ENCODE results near the gene AMOTL1.
A peak's percentile ranks its signal among the peaks of the same experiment; 100 is the strongest.

AMOTL1 gene

DNA sequence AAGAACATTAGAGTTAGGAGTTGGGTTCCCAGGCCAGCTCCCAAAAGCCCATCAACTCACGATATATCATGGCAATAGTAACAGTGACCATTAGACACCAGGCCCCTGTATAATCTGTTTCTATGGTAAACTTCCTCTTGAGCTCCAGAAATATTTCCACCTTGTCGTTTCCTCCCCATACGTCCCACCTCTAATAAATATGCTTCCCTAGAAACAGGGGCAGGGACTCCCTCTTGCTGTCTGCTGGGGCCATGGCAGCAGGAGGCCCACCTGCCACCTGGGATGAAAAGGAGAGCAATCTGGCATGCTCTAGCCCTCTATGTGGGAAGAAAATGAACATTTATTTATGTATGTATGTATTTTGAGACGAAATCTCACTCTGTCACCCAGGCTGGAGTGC, 32.2 kb upstream of the AMOTL1 start:
- no peaks in the 10 kb centered on the region for H3K9me3 ChIP-seq (ENCODE audit: control extremely low read depth in 1 of 5, control insufficient read depth in 4 of 5, insufficient read depth in 2 of 5, low read depth in 1 of 5, low read length in 4 of 5)
- no peak overlapping the region for H3K4me3 ChIP-seq (ENCODE audit: control insufficient read depth in 1 of 7, extremely low read depth in 1 of 7, insufficient read depth in 4 of 7, low read depth in 2 of 7, low read length in 6 of 7)
- ChIA-PET CTCF (interaction anchor here (1.7 to 2.0 kb wide), 3 partner anchors 13 to 113 kb away, joined by 4 to 6 read pairs (median 5); no protein-coding TSS in a partner anchor), POLR2A (no interaction called here)
- DNase-seq = no peak
- H3K4me1 ChIP-seq (ENCODE audit: control extremely low read depth in 1 of 4, control insufficient read depth in 4 of 4, insufficient read depth in 4 of 4, low read length in 3 of 4) = peaks cover 0 to 22% (median 20%) of the 10 kb centered on the region in 4 experiments
- no peak overlapping the region for H3K27ac ChIP-seq (ENCODE audit: insufficient read depth in 1 of 2, low read depth in 1 of 2, low read length in 2 of 2, poor library complexity in 1 of 2, severe bottlenecking in 2 of 2)
- 87% methylated on average over 3 of the region's 4 CpGs for WGBS (ENCODE audit: insufficient coverage)
- no peaks in the 10 kb centered on the region for H3K36me3 ChIP-seq (ENCODE audit: control insufficient read depth in 4 of 4, insufficient read depth in 4 of 4, low read length in 3 of 4)
- H3K27me3 ChIP-seq (replicated peaks in 2 of 5; ENCODE audit: control insufficient read depth in 4 of 5, insufficient read depth in 5 of 5, low read length in 4 of 5) = peaks cover 0 to 23% (median 15%) of the 10 kb centered on the region in 5 experiments

DNA sequence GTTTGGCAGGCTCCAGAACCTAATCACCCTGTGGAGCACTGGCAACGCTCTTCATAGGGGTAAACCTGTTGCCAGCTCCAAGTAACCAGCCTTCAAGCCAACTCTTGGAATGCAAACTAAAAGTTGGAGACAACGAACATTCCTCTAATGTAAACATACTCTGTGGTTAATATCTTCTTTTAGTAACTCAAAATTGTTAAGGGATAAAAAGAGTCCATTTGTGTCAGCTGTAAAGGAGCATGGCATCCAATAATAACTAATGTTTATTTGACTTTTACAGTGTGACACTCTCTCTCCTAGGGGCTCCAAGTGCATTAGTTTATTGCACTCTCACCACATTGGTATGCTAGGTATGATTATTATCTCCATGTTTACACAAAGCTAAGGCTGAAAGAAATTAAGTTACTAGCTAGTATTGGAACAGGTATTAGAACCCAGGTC, 31.0 kb upstream of the AMOTL1 start:
- no peak overlapping the region for H3K4me3 ChIP-seq (ENCODE audit: control insufficient read depth in 1 of 7, extremely low read depth in 1 of 7, insufficient read depth in 4 of 7, low read depth in 2 of 7, low read length in 6 of 7)
- no peaks in the 10 kb centered on the region for H3K36me3 ChIP-seq (ENCODE audit: control insufficient read depth in 4 of 4, insufficient read depth in 4 of 4, low read length in 3 of 4)
- DNase-seq = no peak
- 78% methylated on average over 1 of the region's 2 CpGs for WGBS (ENCODE audit: insufficient coverage)
- no peak overlapping the region for H3K27ac ChIP-seq (ENCODE audit: insufficient read depth in 1 of 2, low read depth in 1 of 2, low read length in 2 of 2, poor library complexity in 1 of 2, severe bottlenecking in 2 of 2)
- H3K4me1 ChIP-seq (ENCODE audit: control extremely low read depth in 1 of 4, control insufficient read depth in 4 of 4, insufficient read depth in 4 of 4, low read length in 3 of 4) = peaks cover 0 to 30% (median 27%) of the 10 kb centered on the region in 4 experiments
- H3K9me3 ChIP-seq (ENCODE audit: control extremely low read depth in 1 of 5, control insufficient read depth in 4 of 5, insufficient read depth in 2 of 5, low read depth in 1 of 5, low read length in 4 of 5) = no peaks in the 10 kb centered on the region
- peaks cover 5 to 35% (median 24%) of the 10 kb centered on the region in 5 experiments for H3K27me3 ChIP-seq (replicated peaks in 2 of 5; ENCODE audit: control insufficient read depth in 4 of 5, insufficient read depth in 5 of 5, low read length in 4 of 5)
- CTCF ChIA-PET = interaction anchor here (1.0 to 2.0 kb wide), 4 partner anchors 12 to 19 kb away, joined by 3 to 6 read pairs (median 4); no protein-coding TSS in a partner anchor
- POLR2A ChIA-PET = no interaction called here

DNA sequence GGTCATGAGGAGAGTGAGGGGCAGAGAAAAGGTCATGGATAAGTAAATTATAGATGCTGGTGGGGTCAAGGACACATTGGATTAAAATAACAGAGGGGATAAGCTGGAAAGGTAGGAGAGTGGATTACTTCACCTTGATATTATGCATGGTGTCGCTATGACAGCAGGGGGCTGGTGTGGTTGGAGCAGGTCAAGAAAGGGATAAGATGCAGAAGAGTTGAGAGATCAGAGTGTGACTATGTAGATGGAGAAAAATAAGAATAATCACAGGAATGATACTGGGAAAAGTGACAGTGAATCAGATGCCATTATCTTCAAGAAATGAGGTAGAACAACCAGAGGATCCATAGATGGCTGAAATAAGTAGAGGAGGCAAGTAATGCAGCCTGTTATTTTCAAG, 29.4 kb upstream of the AMOTL1 start:
- WGBS (ENCODE audit: insufficient coverage) = 91% methylated on average over 1 of the region's 1 CpG
- ChIA-PET CTCF (no interaction called here), POLR2A (no interaction called here)
- H3K4me1 ChIP-seq (ENCODE audit: control extremely low read depth in 1 of 4, control insufficient read depth in 4 of 4, insufficient read depth in 4 of 4, low read length in 3 of 4) = peaks cover 0 to 25% (median 25%) of the 10 kb centered on the region in 4 experiments
- H3K9me3 ChIP-seq (ENCODE audit: control extremely low read depth in 1 of 5, control insufficient read depth in 4 of 5, insufficient read depth in 2 of 5, low read depth in 1 of 5, low read length in 4 of 5) = no peaks in the 10 kb centered on the region
- no peaks in the 10 kb centered on the region for H3K36me3 ChIP-seq (ENCODE audit: control insufficient read depth in 4 of 4, insufficient read depth in 4 of 4, low read length in 3 of 4)
- H3K27ac ChIP-seq (ENCODE audit: insufficient read depth in 1 of 2, low read depth in 1 of 2, low read length in 2 of 2, poor library complexity in 1 of 2, severe bottlenecking in 2 of 2) = no peak overlapping the region
- no peak for DNase-seq
- peaks cover 5 to 40% (median 24%) of the 10 kb centered on the region in 5 experiments for H3K27me3 ChIP-seq (replicated peaks in 2 of 5; ENCODE audit: control insufficient read depth in 4 of 5, insufficient read depth in 5 of 5, low read length in 4 of 5)
- no peak overlapping the region for H3K4me3 ChIP-seq (ENCODE audit: control insufficient read depth in 1 of 7, extremely low read depth in 1 of 7, insufficient read depth in 4 of 7, low read depth in 2 of 7, low read length in 6 of 7)

DNA sequence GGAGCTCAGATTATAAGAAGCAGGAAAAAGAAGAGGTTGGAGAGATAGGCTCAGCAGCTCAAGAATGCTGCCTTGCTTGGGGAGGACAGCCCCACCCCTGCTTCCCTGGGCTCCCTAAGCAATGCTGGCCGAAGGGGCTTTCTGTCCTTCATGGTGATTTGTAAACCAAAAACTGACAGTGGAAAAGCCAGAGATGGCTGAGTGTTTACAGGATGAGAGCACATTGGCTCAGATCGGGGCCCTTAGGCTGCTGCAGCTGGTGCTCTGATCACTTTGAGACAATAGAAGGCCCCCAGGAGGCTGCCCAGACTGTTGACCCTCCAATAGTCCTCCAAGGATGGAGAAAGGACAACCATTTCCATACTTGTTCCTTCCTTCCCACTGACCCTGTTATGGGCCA, 28.8 kb upstream of the AMOTL1 start:
- peaks cover 0 to 25% (median 25%) of the 10 kb centered on the region in 4 experiments for H3K4me1 ChIP-seq (ENCODE audit: control extremely low read depth in 1 of 4, control insufficient read depth in 4 of 4, insufficient read depth in 4 of 4, low read length in 3 of 4)
- H3K4me3 ChIP-seq (ENCODE audit: control insufficient read depth in 1 of 7, extremely low read depth in 1 of 7, insufficient read depth in 4 of 7, low read depth in 2 of 7, low read length in 6 of 7) = no peak overlapping the region
- no peak for DNase-seq
- H3K36me3 ChIP-seq (ENCODE audit: control insufficient read depth in 4 of 4, insufficient read depth in 4 of 4, low read length in 3 of 4) = no peaks in the 10 kb centered on the region
- CTCF ChIA-PET = interaction anchor here (1.0 kb wide), 1 partner anchor 16 kb away, joined by 4 read pairs; no protein-coding TSS in a partner anchor
- H3K27ac ChIP-seq (ENCODE audit: insufficient read depth in 1 of 2, low read depth in 1 of 2, low read length in 2 of 2, poor library complexity in 1 of 2, severe bottlenecking in 2 of 2) = no peak overlapping the region
- 93% methylated on average over 2 of the region's 2 CpGs for WGBS (ENCODE audit: insufficient coverage)
- H3K27me3 ChIP-seq (replicated peaks in 2 of 5; ENCODE audit: control insufficient read depth in 4 of 5, insufficient read depth in 5 of 5, low read length in 4 of 5) = peaks cover 5 to 40% (median 24%) of the 10 kb centered on the region in 5 experiments
- H3K9me3 ChIP-seq (ENCODE audit: control extremely low read depth in 1 of 5, control insufficient read depth in 4 of 5, insufficient read depth in 2 of 5, low read depth in 1 of 5, low read length in 4 of 5) = no peaks in the 10 kb centered on the region
- POLR2A ChIA-PET = no interaction called here

- H3K4me1 ChIP-seq (ENCODE audit: control extremely low read depth in 1 of 4, control insufficient read depth in 4 of 4, insufficient read depth in 4 of 4, low read length in 3 of 4) = peaks cover 0 to 18% (median 16%) of the 10 kb centered on the region in 4 experiments
- peak in 2 of 3 donors; percentile 44 to 51 for DNase-seq
- ChIA-PET CTCF (interaction anchor here (0.6 to 4.0 kb wide), 10 partner anchors 8 to 72 kb away, joined by 3 to 13 read pairs (median 4); no protein-coding TSS in a partner anchor), POLR2A (no interaction called here)
- H3K9me3 ChIP-seq (ENCODE audit: control extremely low read depth in 1 of 5, control insufficient read depth in 4 of 5, insufficient read depth in 2 of 5, low read depth in 1 of 5, low read length in 4 of 5) = no peaks in the 10 kb centered on the region
- H3K36me3 ChIP-seq (ENCODE audit: control insufficient read depth in 4 of 4, insufficient read depth in 4 of 4, low read length in 3 of 4) = no peaks in the 10 kb centered on the region
- 1% methylated on average over 77 of the region's 82 CpGs for WGBS (ENCODE audit: insufficient coverage)
- H3K4me3 ChIP-seq (ENCODE audit: control insufficient read depth in 1 of 7, extremely low read depth in 1 of 7, insufficient read depth in 4 of 7, low read depth in 2 of 7, low read length in 6 of 7) = peak overlapping the region; percentile 17 to 79 (median 60)
- H3K27ac ChIP-seq (ENCODE audit: insufficient read depth in 1 of 2, low read depth in 1 of 2, low read length in 2 of 2, poor library complexity in 1 of 2, severe bottlenecking in 2 of 2) = no peak overlapping the region
- peaks cover 5 to 40% (median 24%) of the 10 kb centered on the region in 5 experiments for H3K27me3 ChIP-seq (replicated peaks in 2 of 5; ENCODE audit: control insufficient read depth in 4 of 5, insufficient read depth in 5 of 5, low read length in 4 of 5)
Measured at GRCh38 chr11:94740083-94741021, 27.8 kb upstream of the AMOTL1 start.

DNA sequence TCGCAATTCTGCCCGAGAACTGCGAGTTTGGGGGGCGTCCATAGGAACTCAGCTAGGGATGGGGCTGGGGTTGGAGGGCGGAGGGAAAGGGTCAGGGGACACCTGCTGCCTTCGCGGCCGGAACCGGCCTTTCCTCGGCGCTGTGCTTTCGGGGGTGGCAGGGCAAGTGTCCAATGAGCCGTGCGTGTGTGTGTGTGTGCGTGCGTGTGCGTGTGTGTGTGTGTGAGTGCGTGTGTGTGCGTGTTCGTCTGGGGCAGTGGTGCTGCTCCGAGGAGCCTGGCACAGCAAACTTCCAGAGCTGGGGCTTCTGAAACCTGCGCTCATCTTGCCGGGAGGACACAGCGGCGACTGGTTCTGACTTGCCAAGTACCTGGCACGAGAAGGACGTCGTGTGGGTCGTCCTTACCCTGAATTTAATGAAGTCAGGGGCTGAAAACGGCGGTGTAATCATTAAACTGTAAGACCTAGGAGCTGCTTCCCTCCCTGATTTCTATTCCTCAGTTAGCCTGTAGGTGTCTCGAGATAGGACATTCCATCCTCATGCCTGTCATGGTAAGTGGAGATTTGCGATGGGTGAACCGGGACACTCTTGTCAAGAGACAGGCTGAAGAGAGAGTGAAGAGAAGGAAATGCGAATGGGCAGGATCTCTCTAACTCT, 27.0 kb upstream of the AMOTL1 start:
- ChIA-PET POLR2A (no interaction called here), CTCF (interaction anchor here (0.6 to 4.0 kb wide), 12 partner anchors 9 to 1247 kb away, joined by 3 to 13 read pairs (median 3); no protein-coding TSS in a partner anchor)
- peak; percentile 57 to 73 (median 68) for DNase-seq
- H3K27ac ChIP-seq (ENCODE audit: insufficient read depth in 1 of 2, low read depth in 1 of 2, low read length in 2 of 2, poor library complexity in 1 of 2, severe bottlenecking in 2 of 2) = no peak overlapping the region
- H3K36me3 ChIP-seq (ENCODE audit: control insufficient read depth in 4 of 4, insufficient read depth in 4 of 4, low read length in 3 of 4) = no peaks in the 10 kb centered on the region
- H3K27me3 ChIP-seq (replicated peaks in 2 of 5; ENCODE audit: control insufficient read depth in 4 of 5, insufficient read depth in 5 of 5, low read length in 4 of 5) = peaks cover 5 to 40% (median 24%) of the 10 kb centered on the region in 5 experiments
- under 1% methylated on average over 18 of the region's 35 CpGs for WGBS (ENCODE audit: insufficient coverage)
- H3K9me3 ChIP-seq (ENCODE audit: control extremely low read depth in 1 of 5, control insufficient read depth in 4 of 5, insufficient read depth in 2 of 5, low read depth in 1 of 5, low read length in 4 of 5) = no peaks in the 10 kb centered on the region
- H3K4me1 ChIP-seq (ENCODE audit: control extremely low read depth in 1 of 4, control insufficient read depth in 4 of 4, insufficient read depth in 4 of 4, low read length in 3 of 4) = peaks cover 0 to 18% (median 16%) of the 10 kb centered on the region in 4 experiments
- peak overlapping the region; percentile 17 to 79 (median 60) for H3K4me3 ChIP-seq (ENCODE audit: control insufficient read depth in 1 of 7, extremely low read depth in 1 of 7, insufficient read depth in 4 of 7, low read depth in 2 of 7, low read length in 6 of 7)
